ENCODE results near the gene LOXHD1.

LOXHD1 gene

GRCh38 chr18:46542545-46542944, 114.5 kb downstream of the LOXHD1 start:
- DNase-seq (ENCODE audit: low read depth in 2 of 2): no peak

GRCh38 chr18:46541626-46542189, 115.3 kb downstream of the LOXHD1 start:
- no peak for DNase-seq (ENCODE audit: low read depth in 2 of 2)

GRCh38 chr18:46538376-46538775, 118.6 kb downstream of the LOXHD1 start:
- DNase-seq (ENCODE audit: low read depth in 2 of 2): no peak

- no peak for DNase-seq (ENCODE audit: low read depth in 2 of 2)
Measured at GRCh38 chr18:46536215-46536874, 120.7 kb downstream of the LOXHD1 start.

- no peak for DNase-seq (ENCODE audit: low read depth in 2 of 2)
Measured at GRCh38 chr18:46531482-46531881, 125.5 kb downstream of the LOXHD1 start.

- no peak for DNase-seq (ENCODE audit: low read depth in 2 of 2)
Measured at GRCh38 chr18:46528037-46528436, 129.0 kb downstream of the LOXHD1 start.

- DNase-seq (ENCODE audit: low read depth in 2 of 2): no peak
Measured at GRCh38 chr18:46519870-46520269, 137.2 kb downstream of the LOXHD1 start.

- DNase-seq (ENCODE audit: low read depth in 2 of 2): no peak
Measured at GRCh38 chr18:46518438-46518837, 138.6 kb downstream of the LOXHD1 start.

GRCh38 chr18:46516555-46516954, 140.5 kb downstream of the LOXHD1 start:
- DNase-seq (ENCODE audit: low read depth in 2 of 2): no peak

- DNase-seq (ENCODE audit: low read depth in 2 of 2): no peak
Measured at GRCh38 chr18:46510386-46510785, 146.6 kb downstream of the LOXHD1 start.

GRCh38 chr18:46509530-46509929, 147.5 kb downstream of the LOXHD1 start:
- no peak for DNase-seq (ENCODE audit: low read depth in 2 of 2)

GRCh38 chr18:46506974-46507586, 149.9 kb downstream of the LOXHD1 start:
- no peak for DNase-seq (ENCODE audit: low read depth in 2 of 2)

- DNase-seq (ENCODE audit: low read depth in 2 of 2): peak in 1 of 2 donors; percentile 5
Measured at GRCh38 chr18:46502444-46502843, 154.6 kb downstream of the LOXHD1 start.

GRCh38 chr18:46497129-46497528, 159.9 kb downstream of the LOXHD1 start:
- peak; percentile 12 to 33 for DNase-seq (ENCODE audit: low read depth in 2 of 2)

- DNase-seq (ENCODE audit: low read depth in 2 of 2): no peak
Measured at GRCh38 chr18:46488471-46489213, 168.4 kb downstream of the LOXHD1 start.

- DNase-seq (ENCODE audit: low read depth in 2 of 2): no peak
Measured at GRCh38 chr18:46485675-46486194, 171.3 kb downstream of the LOXHD1 start.

- DNase-seq (ENCODE audit: low read depth in 2 of 2): no peak
Measured at GRCh38 chr18:46484971-46485370, 172.0 kb downstream of the LOXHD1 start.

- no peak for DNase-seq (ENCODE audit: low read depth in 2 of 2)
Measured at GRCh38 chr18:46482831-46483230, 174.2 kb downstream of the LOXHD1 start.

GRCh38 chr18:46481847-46482245, 175.2 kb downstream of the LOXHD1 start:
- DNase-seq (ENCODE audit: low read depth in 2 of 2): no peak

- peak; percentile 19 to 38 for DNase-seq (ENCODE audit: low read depth in 2 of 2)
Measured at GRCh38 chr18:46481048-46481846, 175.8 kb downstream of the LOXHD1 start.

- DNase-seq (ENCODE audit: low read depth in 2 of 2): no peak
Measured at GRCh38 chr18:46480226-46480625, 176.8 kb downstream of the LOXHD1 start.

GRCh38 chr18:46478796-46479195, 178.2 kb downstream of the LOXHD1 start:
- no peak for DNase-seq (ENCODE audit: low read depth in 2 of 2)
